Stimulated activated CD8-positive, alpha-beta memory T cell treated with anti-CD3 and anti-CD28 coated beads, Interleukin-15, amount 100 ng/mL, for 1 hour (primary cell): Measurements from ENCODE around the gene XYLT2.
"Not testable (repeated sequence)": the region's sequence is repeated elsewhere in the genome, so short reads cannot be mapped to it uniquely, and the experiment has no call there.

Experiments used
- DNase-seq: peaks from one replicate; pipeline ENCODE4 v3.0.0-alpha.2; 2020; ENCODE audit warnings: low read depth

Gene XYLT2

GRCh38 chr17:50319306-50320004 is 26.5 kb upstream of the XYLT2 start:
- no peak for DNase-seq

- DNase-seq = no peak
Observed at GRCh38 chr17:50322271-50322670, 23.7 kb upstream of the XYLT2 start.

- no peak for DNase-seq
Observed at GRCh38 chr17:50323060-50323459, 22.9 kb upstream of the XYLT2 start.

GRCh38 chr17:50325906-50326305 is 20.0 kb upstream of the XYLT2 start:
- no peak for DNase-seq

GRCh38 chr17:50326831-50327364 is 19.0 kb upstream of the XYLT2 start:
- DNase-seq = no peak

GRCh38 chr17:50328363-50329325 is 17.3 kb upstream of the XYLT2 start:
- no peak for DNase-seq

GRCh38 chr17:50329716-50330115 is 16.2 kb upstream of the XYLT2 start:
- DNase-seq = no peak

- DNase-seq = no peak
Observed at GRCh38 chr17:50330151-50330775, 15.7 kb upstream of the XYLT2 start.

GRCh38 chr17:50331085-50331791 is 14.7 kb upstream of the XYLT2 start:
- DNase-seq = no peak

- DNase-seq = no peak
Observed at GRCh38 chr17:50332196-50332595, 13.7 kb upstream of the XYLT2 start.

GRCh38 chr17:50333291-50334057 is 12.5 kb upstream of the XYLT2 start:
- DNase-seq = not testable (repeated sequence)

GRCh38 chr17:50337956-50338355 is 8.0 kb upstream of the XYLT2 start:
- no peak for DNase-seq

- no peak for DNase-seq
Observed at GRCh38 chr17:50338645-50339044, 7.3 kb upstream of the XYLT2 start.

GRCh38 chr17:50339381-50339780 is 6.5 kb upstream of the XYLT2 start:
- DNase-seq = no peak

GRCh38 chr17:50344731-50345365 is 1.1 kb upstream of the XYLT2 start:
- no peak for DNase-seq

- DNase-seq = no peak
Observed at GRCh38 chr17:50346313-50347116, 589 bp downstream of the XYLT2 start.

GRCh38 chr17:50347117-50347893 is 1.4 kb downstream of the XYLT2 start:
- no peak for DNase-seq

- no peak for DNase-seq
Observed at GRCh38 chr17:50347894-50348291, 2.0 kb downstream of the XYLT2 start.
